ENCODE measurements around the gene ITGA7. TPM values are rescaled to one million over a fixed set of nuclear protein-coding genes. Genes with fewer than 3 reads are reported as not detected.
"Not testable (repeated sequence)": the region's sequence is repeated elsewhere in the genome, so short reads cannot be mapped to it uniquely, and the experiment has no call there.

Gene ITGA7
- total RNA-seq, 1 experiment from 2014 or later = 14.7 TPM

GRCh38 chr12:55653031-55653430, 54.7 kb downstream of the ITGA7 start:
- Histone ChIP-seq H3K27ac (ENCODE audit: low read depth, low read length, poor library complexity, severe bottlenecking) (no peak overlapping the region), H3K4me1 (ENCODE audit: insufficient read depth, low read length, poor library complexity, severe bottlenecking) (no peaks in the 10 kb centered on the region), H3K9me3 (ENCODE audit: low read depth, low read length, poor library complexity, severe bottlenecking) (no peaks in the 10 kb centered on the region), H3K27me3 (replicated peaks; ENCODE audit: insufficient read depth, low read depth, low read length, poor library complexity) (no peaks in the 10 kb centered on the region), H3K4me3 (ENCODE audit: low read depth, low read length, poor library complexity, severe bottlenecking) (no peak overlapping the region), H3K36me3 (ENCODE audit: insufficient read depth, low read length, poor library complexity, severe bottlenecking) (no peaks in the 10 kb centered on the region)
- ChIA-PET CTCF (no interaction called here), POLR2A (ENCODE audit: low non-redundant PET) (no interaction called here)
- TF ChIP-seq CTCF (conservative IDR thresholded peaks at IDR 0.05; ENCODE audit: low read depth, low read length) (no peak), EZH2 (IDR thresholded peaks at IDR 0.05; ENCODE audit: borderline replicate concordance, low read depth, low read length, poor library complexity, severe bottlenecking) (no peak)
- DNase-seq (ENCODE audit: low spot score) = no peak
- intact Hi-C loops (cut with micrococcal nuclease; ENCODE audit: unreplicated experiment) = no loop called here
- no TSS peak for BruUV-seq (replicated peaks)

GRCh38 chr12:55652352-55652751, 55.4 kb downstream of the ITGA7 start:
- no peaks in the 10 kb centered on the region for H3K36me3 ChIP-seq (ENCODE audit: insufficient read depth, low read length, poor library complexity, severe bottlenecking)
- H3K4me3 ChIP-seq (ENCODE audit: low read depth, low read length, poor library complexity, severe bottlenecking) = no peak overlapping the region
- DNase-seq (ENCODE audit: low spot score) = no peak
- intact Hi-C loops (cut with micrococcal nuclease; ENCODE audit: unreplicated experiment) = no loop called here
- no TSS peak for BruUV-seq (replicated peaks)
- no peaks in the 10 kb centered on the region for H3K27me3 ChIP-seq (replicated peaks; ENCODE audit: insufficient read depth, low read depth, low read length, poor library complexity)
- TF ChIP-seq EZH2 (IDR thresholded peaks at IDR 0.05; ENCODE audit: borderline replicate concordance, low read depth, low read length, poor library complexity, severe bottlenecking) = no peak
- no peak for TF ChIP-seq CTCF (conservative IDR thresholded peaks at IDR 0.05; ENCODE audit: low read depth, low read length)
- no peak overlapping the region for H3K27ac ChIP-seq (ENCODE audit: low read depth, low read length, poor library complexity, severe bottlenecking)
- POLR2A ChIA-PET (ENCODE audit: low non-redundant PET) = no interaction called here
- H3K9me3 ChIP-seq (ENCODE audit: low read depth, low read length, poor library complexity, severe bottlenecking) = no peaks in the 10 kb centered on the region
- CTCF ChIA-PET = no interaction called here
- H3K4me1 ChIP-seq (ENCODE audit: insufficient read depth, low read length, poor library complexity, severe bottlenecking) = no peaks in the 10 kb centered on the region

- no TSS peak for BruUV-seq (replicated peaks)
- no peaks in the 10 kb centered on the region for H3K4me1 ChIP-seq (ENCODE audit: insufficient read depth, low read length, poor library complexity, severe bottlenecking)
- no peak for DNase-seq (ENCODE audit: low spot score)
- ChIA-PET POLR2A (ENCODE audit: low non-redundant PET) (no interaction called here), CTCF (no interaction called here)
- intact Hi-C loops (cut with micrococcal nuclease; ENCODE audit: unreplicated experiment) = no loop called here
- no peaks in the 10 kb centered on the region for H3K27me3 ChIP-seq (replicated peaks; ENCODE audit: insufficient read depth, low read depth, low read length, poor library complexity)
- no peak overlapping the region for H3K4me3 ChIP-seq (ENCODE audit: low read depth, low read length, poor library complexity, severe bottlenecking)
- no peaks in the 10 kb centered on the region for H3K9me3 ChIP-seq (ENCODE audit: low read depth, low read length, poor library complexity, severe bottlenecking)
- no peak overlapping the region for H3K27ac ChIP-seq (ENCODE audit: low read depth, low read length, poor library complexity, severe bottlenecking)
- TF ChIP-seq CTCF (conservative IDR thresholded peaks at IDR 0.05; ENCODE audit: low read depth, low read length) (no peak), EZH2 (IDR thresholded peaks at IDR 0.05; ENCODE audit: borderline replicate concordance, low read depth, low read length, poor library complexity, severe bottlenecking) (no peak)
- no peaks in the 10 kb centered on the region for H3K36me3 ChIP-seq (ENCODE audit: insufficient read depth, low read length, poor library complexity, severe bottlenecking)
Observed at GRCh38 chr12:55651299-55651683, 56.4 kb downstream of the ITGA7 start.

- H3K27me3 ChIP-seq (replicated peaks; ENCODE audit: insufficient read depth, low read depth, low read length, poor library complexity); POLR2A ChIA-PET (ENCODE audit: low non-redundant PET): not testable (repeated sequence)
Observed at GRCh38 chr12:55650620-55651298, 56.9 kb downstream of the ITGA7 start.

More at GRCh38 chr12:55650620-55651298, 56.9 kb downstream of the ITGA7 start:
- BruUV-seq (replicated peaks); intact Hi-C loops (cut with micrococcal nuclease; ENCODE audit: unreplicated experiment); DNase-seq (ENCODE audit: low spot score); H3K9me3 ChIP-seq (ENCODE audit: low read depth, low read length, poor library complexity, severe bottlenecking); H3K27ac ChIP-seq (ENCODE audit: low read depth, low read length, poor library complexity, severe bottlenecking); CTCF ChIA-PET; H3K4me3 ChIP-seq (ENCODE audit: low read depth, low read length, poor library complexity, severe bottlenecking); H3K4me1 ChIP-seq (ENCODE audit: insufficient read depth, low read length, poor library complexity, severe bottlenecking); H3K36me3 ChIP-seq (ENCODE audit: insufficient read depth, low read length, poor library complexity, severe bottlenecking): not testable (repeated sequence)
